AG04450 (cell line): ENCODE measurements around the gene COL26A1. TPM values are rescaled to one million over a fixed set of nuclear protein-coding genes. Genes with fewer than 3 reads are reported as not detected.

Experiments used
- CTCF ChIA-PET: fragments of 300-600, 350-600 bp; formaldehyde crosslinking; extraction: SDS; loops from one replicate; lab custom pipeline; 2022; ENCODE audit warnings: antibody characterized with exemption, inconsistent platforms; lab: Charles Lee
- POLR2A ChIA-PET: fragments of 350-600 bp; formaldehyde crosslinking; extraction: SDS; loops from one replicate; lab custom pipeline; 2021; ENCODE audit warnings: antibody characterized with exemption, inconsistent platforms; lab: Yijun Ruan, JAX
- DNase-seq: peaks from one replicate; pipeline ENCODE4 v3.0.0-alpha.2; 2011; ENCODE audit warnings: low read depth, low spot score
- H3K27ac ChIP-seq: one replicate; pipeline ENCODE4 v1.5.1; 2012; ENCODE audit warnings: low read depth, low read length, control low read depth
- H3K27me3 ChIP-seq: one replicate; pipeline ENCODE4 v1.6.0; 2012; ENCODE audit warnings: low read length; ENCODE audit not compliant: control insufficient read depth, insufficient read depth
- H3K4me3 ChIP-seq: 2 replicates; pipeline ENCODE4 v1.5.1; 2011; ENCODE audit warnings: mild to moderate bottlenecking, low read depth, low read length, control low read depth
- H3K9me3 ChIP-seq: 2 replicates; pipeline ENCODE4 v1.5.1; 2012; ENCODE audit warnings: low read length; ENCODE audit not compliant: control insufficient read depth, insufficient read depth
- polyA plus RNA-seq: library from polyadenylated mRNA; depleted of rRNA; stranded (reverse); fragments of >200 nt; gene quantifications from 2 replicates; pipeline ENCODE4 v1.2.3, GENCODE V29; 2011
- TF ChIP-seq, protein P1 (sequence below): IDR thresholded peaks from 2 replicates; pipeline ENCODE4 v1.5.1; 2011; ENCODE audit warnings: low read depth, low read length, control low read depth, inconsistent platforms

COL26A1 gene
- polyA plus RNA-seq, 1 experiment: 0.06 TPM

DNA sequence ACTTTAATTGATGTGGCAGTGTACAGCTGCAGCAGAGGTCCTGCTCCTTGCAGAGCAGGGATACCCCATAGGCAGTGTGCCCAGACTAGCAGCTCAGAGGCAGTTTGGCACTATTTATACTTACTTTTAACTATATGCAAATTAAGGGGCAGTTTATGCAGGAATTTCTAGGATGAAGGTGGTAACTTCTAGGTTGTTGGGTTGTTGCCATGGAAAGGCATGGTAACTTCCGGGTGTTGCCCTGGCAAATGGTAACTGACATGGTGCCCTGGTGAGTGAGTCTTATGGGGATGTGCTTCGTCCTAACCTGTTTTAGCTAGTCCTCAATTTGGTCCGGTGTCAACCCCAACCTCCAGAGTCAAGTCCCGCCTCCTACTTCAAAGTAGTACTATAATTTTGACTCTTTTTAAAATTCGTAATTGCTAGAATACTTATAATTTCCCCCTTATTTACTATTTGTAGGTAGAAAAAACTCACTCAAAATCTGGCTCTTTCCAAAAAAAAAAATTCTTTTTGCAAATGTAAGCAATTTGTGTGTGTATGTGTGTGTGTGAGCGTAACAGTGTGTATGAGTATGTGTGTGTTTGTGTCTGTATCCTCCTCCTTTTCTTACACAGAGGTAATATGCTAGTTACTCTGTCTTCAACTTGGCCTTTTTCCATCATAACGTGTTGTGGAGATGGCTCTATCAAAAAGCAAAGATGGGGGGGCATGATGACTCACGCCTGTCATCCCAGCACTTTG lies 5.9 kb downstream of the COL26A1 start:
- POLR2A ChIA-PET: no interaction called here
- Histone ChIP-seq H3K27ac (no peak overlapping the region), H3K27me3 (peaks cover 21% of the 10 kb centered on the region), H3K9me3 (no peaks in the 10 kb centered on the region), H3K4me3 (no peak overlapping the region)
- DNase-seq: no peak
- CTCF ChIA-PET: no interaction called here
- TF ChIP-seq, protein P1, sequence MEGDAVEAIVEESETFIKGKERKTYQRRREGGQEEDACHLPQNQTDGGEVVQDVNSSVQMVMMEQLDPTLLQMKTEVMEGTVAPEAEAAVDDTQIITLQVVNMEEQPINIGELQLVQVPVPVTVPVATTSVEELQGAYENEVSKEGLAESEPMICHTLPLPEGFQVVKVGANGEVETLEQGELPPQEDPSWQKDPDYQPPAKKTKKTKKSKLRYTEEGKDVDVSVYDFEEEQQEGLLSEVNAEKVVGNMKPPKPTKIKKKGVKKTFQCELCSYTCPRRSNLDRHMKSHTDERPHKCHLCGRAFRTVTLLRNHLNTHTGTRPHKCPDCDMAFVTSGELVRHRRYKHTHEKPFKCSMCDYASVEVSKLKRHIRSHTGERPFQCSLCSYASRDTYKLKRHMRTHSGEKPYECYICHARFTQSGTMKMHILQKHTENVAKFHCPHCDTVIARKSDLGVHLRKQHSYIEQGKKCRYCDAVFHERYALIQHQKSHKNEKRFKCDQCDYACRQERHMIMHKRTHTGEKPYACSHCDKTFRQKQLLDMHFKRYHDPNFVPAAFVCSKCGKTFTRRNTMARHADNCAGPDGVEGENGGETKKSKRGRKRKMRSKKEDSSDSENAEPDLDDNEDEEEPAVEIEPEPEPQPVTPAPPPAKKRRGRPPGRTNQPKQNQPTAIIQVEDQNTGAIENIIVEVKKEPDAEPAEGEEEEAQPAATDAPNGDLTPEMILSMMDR: no peak

DNA sequence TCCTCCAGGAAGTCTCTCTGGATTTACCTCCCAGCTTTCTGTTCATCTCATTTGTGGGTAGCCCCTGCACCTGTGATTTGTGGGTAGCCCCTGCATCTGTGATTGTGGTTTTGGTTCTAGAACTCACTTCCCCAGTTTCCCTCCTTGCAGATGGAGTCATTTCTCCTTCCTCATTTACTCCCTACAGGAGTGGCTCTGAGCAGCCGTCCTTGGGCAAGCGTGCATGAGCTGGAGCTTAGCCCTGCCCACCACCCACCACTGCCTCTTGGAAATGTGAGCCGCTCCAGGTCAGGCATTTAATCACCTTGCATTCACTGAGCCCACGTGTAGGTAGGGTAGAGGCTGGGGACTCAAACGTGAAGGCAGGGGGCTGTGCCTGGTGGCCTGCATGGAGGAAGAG lies 8.2 kb downstream of the COL26A1 start:
- no peak overlapping the region for H3K27ac ChIP-seq
- H3K27me3 ChIP-seq: peaks cover 31% of the 10 kb centered on the region
- CTCF ChIA-PET: no interaction called here
- no peaks in the 10 kb centered on the region for H3K9me3 ChIP-seq
- no peak overlapping the region for H3K4me3 ChIP-seq
- POLR2A ChIA-PET: no interaction called here
- DNase-seq: no peak
- TF ChIP-seq, protein P1: no peak

- no peak overlapping the region for H3K4me3 ChIP-seq
- ChIA-PET CTCF (interaction anchor here (0.6 to 2.1 kb wide), 2 partner anchors 10 to 20 kb away, joined by 3 to 7 read pairs; no protein-coding TSS in a partner anchor), POLR2A (no interaction called here)
- no peak for DNase-seq
- no peak overlapping the region for H3K27ac ChIP-seq
- TF ChIP-seq, protein P1: no peak
- H3K27me3 ChIP-seq: peaks cover 41% of the 10 kb centered on the region
- no peaks in the 10 kb centered on the region for H3K9me3 ChIP-seq
Observed at GRCh38 chr7:101373812-101374614, 11.3 kb downstream of the COL26A1 start.

DNA sequence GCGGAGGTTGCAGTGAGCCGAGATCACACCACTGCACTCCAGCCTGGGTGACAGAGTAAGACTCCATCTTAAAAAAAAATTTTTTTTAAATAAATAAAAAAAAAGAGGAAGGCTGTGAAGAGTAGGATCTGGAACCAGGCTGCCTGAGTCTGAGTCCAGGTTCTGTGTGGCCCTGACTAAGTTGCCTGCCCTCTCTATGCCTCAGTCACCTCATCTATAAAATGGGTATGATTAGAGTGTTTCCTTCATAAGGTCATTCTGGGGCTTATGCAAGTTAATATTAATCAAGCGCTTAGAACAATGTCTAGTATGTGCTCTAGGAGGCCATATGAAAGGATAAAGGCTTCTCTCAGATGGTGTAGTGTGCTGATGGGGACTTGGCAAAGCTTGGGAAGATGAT lies 12.3 kb downstream of the COL26A1 start:
- POLR2A ChIA-PET: no interaction called here
- H3K9me3 ChIP-seq: no peaks in the 10 kb centered on the region
- H3K27me3 ChIP-seq: peaks cover 45% of the 10 kb centered on the region
- CTCF ChIA-PET: no interaction called here
- no peak overlapping the region for H3K4me3 ChIP-seq
- TF ChIP-seq, protein P1: no peak
- DNase-seq: no peak
- no peak overlapping the region for H3K27ac ChIP-seq

- POLR2A ChIA-PET: no interaction called here
- H3K27me3 ChIP-seq: peaks cover 56% of the 10 kb centered on the region
- CTCF ChIA-PET: interaction anchor here (0.6 kb wide), 1 partner anchor 12 kb away, joined by 3 read pairs; no protein-coding TSS in a partner anchor
Observed at GRCh38 chr7:101376601-101377000, 13.9 kb downstream of the COL26A1 start.

More at GRCh38 chr7:101376601-101377000, 13.9 kb downstream of the COL26A1 start:
- DNase-seq: no peak
- Histone ChIP-seq H3K9me3 (no peaks in the 10 kb centered on the region), H3K4me3 (no peak overlapping the region), H3K27ac (no peak overlapping the region)
- TF ChIP-seq, protein P1: no peak
